RWPE1 (cell line): Measurements from ENCODE around the gene B3GLCT.

ENCODE experiments used
- CTCF ChIA-PET: fragments of 350-600 bp; sonication (Branson Sonifier 250); formaldehyde crosslinking; extraction: SDS; loops from one replicate; lab custom pipeline; 2021; lab: Yijun Ruan, JAX
- POLR2A ChIA-PET: fragments of 400-600 bp; formaldehyde crosslinking; extraction: SDS; loops from one replicate; lab custom pipeline; 2020; ENCODE audit warnings: antibody characterized with exemption; ENCODE audit not compliant: low non-redundant PET; lab: Yijun Ruan, JAX
- DNase-seq: peaks from one replicate; pipeline ENCODE4 v3.0.0; 2012; ENCODE audit warnings: low spot score
- H3K27ac ChIP-seq: fragments of 450-650 bp; 2 replicates; pipeline ENCODE4 v1.5.1; 2017
- TF ChIP-seq, protein P1 (sequence below): fragments of 450-650 bp; conservative IDR thresholded peaks from 2 replicates; pipeline ENCODE4 v1.5.1; 2017; ENCODE audit warnings: low read depth, mild to moderate bottlenecking

Gene B3GLCT

GRCh38 chr13:31196992-31197391 lies 2.8 kb upstream of the B3GLCT start:
- ChIA-PET CTCF (interaction anchor here (0.7 kb wide), 1 partner anchor 10 kb away, joined by 3 read pairs; no protein-coding TSS in a partner anchor), POLR2A (no interaction called here)
- no peak overlapping the region for H3K27ac ChIP-seq
- DNase-seq: no peak
- TF ChIP-seq, protein P1, sequence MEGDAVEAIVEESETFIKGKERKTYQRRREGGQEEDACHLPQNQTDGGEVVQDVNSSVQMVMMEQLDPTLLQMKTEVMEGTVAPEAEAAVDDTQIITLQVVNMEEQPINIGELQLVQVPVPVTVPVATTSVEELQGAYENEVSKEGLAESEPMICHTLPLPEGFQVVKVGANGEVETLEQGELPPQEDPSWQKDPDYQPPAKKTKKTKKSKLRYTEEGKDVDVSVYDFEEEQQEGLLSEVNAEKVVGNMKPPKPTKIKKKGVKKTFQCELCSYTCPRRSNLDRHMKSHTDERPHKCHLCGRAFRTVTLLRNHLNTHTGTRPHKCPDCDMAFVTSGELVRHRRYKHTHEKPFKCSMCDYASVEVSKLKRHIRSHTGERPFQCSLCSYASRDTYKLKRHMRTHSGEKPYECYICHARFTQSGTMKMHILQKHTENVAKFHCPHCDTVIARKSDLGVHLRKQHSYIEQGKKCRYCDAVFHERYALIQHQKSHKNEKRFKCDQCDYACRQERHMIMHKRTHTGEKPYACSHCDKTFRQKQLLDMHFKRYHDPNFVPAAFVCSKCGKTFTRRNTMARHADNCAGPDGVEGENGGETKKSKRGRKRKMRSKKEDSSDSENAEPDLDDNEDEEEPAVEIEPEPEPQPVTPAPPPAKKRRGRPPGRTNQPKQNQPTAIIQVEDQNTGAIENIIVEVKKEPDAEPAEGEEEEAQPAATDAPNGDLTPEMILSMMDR: no peak

DNA sequence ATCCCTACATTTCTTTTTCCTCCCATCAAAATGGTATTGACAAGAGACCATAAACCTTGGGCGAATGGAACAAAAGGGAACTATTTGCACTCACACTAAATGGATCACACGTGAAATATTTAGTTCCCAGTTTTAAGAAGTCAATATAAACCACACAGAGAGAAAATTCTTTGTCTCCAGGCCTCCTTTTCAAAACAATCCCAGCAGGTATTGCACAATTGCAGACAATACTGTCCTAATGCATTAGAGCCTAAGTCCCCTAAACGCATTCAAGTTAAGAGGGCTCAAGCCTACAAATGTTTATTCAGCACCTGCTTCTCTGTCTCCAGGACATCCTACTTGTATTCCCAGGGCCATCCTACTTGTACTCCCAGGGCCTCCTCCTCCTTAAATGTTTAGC lies 1.3 kb upstream of the B3GLCT start:
- ChIA-PET POLR2A (no interaction called here), CTCF (interaction anchor here (0.7 to 2.6 kb wide), 2 partner anchors 226 to 1443 kb away, joined by 3 to 9 read pairs; no protein-coding TSS in a partner anchor)
- DNase-seq: no peak
- TF ChIP-seq, protein P1: no peak
- H3K27ac ChIP-seq: no peak overlapping the region

DNA sequence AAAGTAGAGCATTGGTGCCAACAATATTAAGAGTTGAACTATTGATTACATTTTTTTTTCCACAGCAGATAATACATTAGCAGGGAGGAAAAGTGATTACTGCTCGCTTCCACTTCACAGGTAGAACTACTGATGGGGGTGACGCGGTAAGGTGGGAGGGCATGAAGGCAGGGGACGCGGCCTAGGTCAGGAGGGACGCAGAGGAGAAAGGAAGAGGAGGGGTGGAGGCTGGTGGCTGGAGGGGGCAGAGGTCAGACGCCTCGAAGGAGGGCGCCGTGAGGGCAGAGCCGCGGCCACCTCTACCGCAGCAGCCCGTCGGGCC lies 287 bp upstream of the B3GLCT start:
- CTCF ChIA-PET: interaction anchor here (0.5 to 2.6 kb wide), 5 partner anchors 37 to 271 kb away, joined by 3 to 9 read pairs (median 4); no protein-coding TSS in a partner anchor
- H3K27ac ChIP-seq: peak overlapping the region; percentile 96
- POLR2A ChIA-PET: no interaction called here
- TF ChIP-seq, protein P1: no peak
- DNase-seq: no peak

DNA sequence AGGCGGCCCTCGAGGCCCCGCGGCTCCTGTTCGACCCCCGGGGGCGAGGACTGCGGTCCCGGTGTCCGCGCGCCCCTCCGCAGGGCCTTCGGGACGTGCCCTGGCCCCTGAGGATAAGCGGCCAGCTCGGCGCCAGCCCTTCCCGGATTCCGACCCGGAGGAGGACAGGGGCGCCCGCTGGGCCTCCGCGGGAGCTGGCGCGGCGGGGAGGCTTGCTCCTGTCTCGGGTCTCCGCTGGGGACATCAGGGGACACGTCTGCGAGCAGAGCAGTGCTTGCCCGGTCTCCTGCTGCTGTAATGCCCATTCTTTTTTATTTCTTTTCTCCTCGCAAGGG lies 829 bp downstream of the B3GLCT start:
- POLR2A ChIA-PET: interaction anchor here (0.6 kb wide), 1 partner anchor 14 kb away, joined by 8 read pairs; no protein-coding TSS in a partner anchor
- peak; percentile 25 for DNase-seq
- H3K27ac ChIP-seq: peak overlapping the region; percentile 96
- CTCF ChIA-PET: interaction anchor here (0.6 kb wide), 4 partner anchors 12 to 460 kb away, joined by 3 to 5 read pairs (median 3); no protein-coding TSS in a partner anchor
- TF ChIP-seq, protein P1: no peak

GRCh38 chr13:31201341-31202031 lies 1.7 kb downstream of the B3GLCT start:
- ChIA-PET POLR2A (interaction anchor here (0.6 kb wide), 1 partner anchor 13 kb away, joined by 8 read pairs; no protein-coding TSS in a partner anchor), CTCF (interaction anchor here (0.6 to 1.2 kb wide), 3 partner anchors 13 to 461 kb away, joined by 3 to 5 read pairs (median 3); no protein-coding TSS in a partner anchor)
- DNase-seq: peak; percentile 33
- no peak overlapping the region for H3K27ac ChIP-seq
- TF ChIP-seq, protein P1: no peak

GRCh38 chr13:31204592-31204991 lies 4.8 kb downstream of the B3GLCT start:
- POLR2A ChIA-PET: no interaction called here
- DNase-seq: peak; percentile 64
- CTCF ChIA-PET: no interaction called here
- H3K27ac ChIP-seq: no peak overlapping the region
- TF ChIP-seq, protein P1: no peak
